GM12878 (cell line): ENCODE results near the gene PLXNC1.

Experiments
- CREB1 ChIP-seq: IDR thresholded peaks from 2 replicates; pipeline ENCODE4 v1.6.1; 2012; ENCODE audit warnings: low read depth, mild to moderate bottlenecking, inconsistent platforms
- CTCF ChIP-seq, 3 experiments: IDR thresholded peaks in 2 of 3; conservative IDR thresholded peaks in 1 of 3; 2 replicates each; pipeline ENCODE4 v1.5.1; 2011; ENCODE audit warnings: low read depth in 3 of 3, low read length in 3 of 3, mild to moderate bottlenecking in 3 of 3, control low read depth in 2 of 3, moderate library complexity in 2 of 3, inconsistent platforms in 1 of 3, mixed read lengths in 1 of 3; ENCODE audit not compliant: control insufficient read depth in 2 of 3, insufficient read depth in 1 of 3; ENCODE audit errors: extremely low read depth in 1 of 3
- EP300 ChIP-seq, 2 experiments: fragments of 150-350 bp in 1 of 2; IDR thresholded peaks; 2 replicates each; pipeline ENCODE4 v1.6.1; 2011 to 2012; ENCODE audit warnings: low read depth in 2 of 2, low read length in 2 of 2, borderline replicate concordance in 1 of 2, improper control_type of control experiment in 1 of 2, inconsistent platforms in 1 of 2; ENCODE audit not compliant: control insufficient read depth in 1 of 2
- EZH2 ChIP-seq: IDR thresholded peaks from 2 replicates; pipeline ENCODE4 v1.6.1; 2012; ENCODE audit warnings: low read depth, mild to moderate bottlenecking, control low read depth, inconsistent platforms, low read length, borderline replicate concordance; ENCODE audit not compliant: control insufficient read depth
- FOXK2 ChIP-seq: fragments of 450-650 bp; IDR thresholded peaks from 2 replicates; pipeline ENCODE4 v1.6.1; 2017; ENCODE audit warnings: mild to moderate bottlenecking, moderate library complexity
- KDM1A ChIP-seq: fragments of 200-600 bp; sonication (generic); IDR thresholded peaks from 2 replicates; pipeline ENCODE4 v1.6.1; 2016; ENCODE audit warnings: borderline replicate concordance
- NBN ChIP-seq: fragments of 450-650 bp; IDR thresholded peaks from 2 replicates; pipeline ENCODE4 v1.6.1; 2016
- POLR2A ChIP-seq: IDR thresholded peaks from 2 replicates; pipeline ENCODE4 v1.6.1; 2011; ENCODE audit warnings: low read depth, mild to moderate bottlenecking, low read length
- RBBP5 ChIP-seq: fragments of 200-600 bp; sonication (generic); conservative IDR thresholded peaks from 2 replicates; pipeline ENCODE4 v1.6.1; 2016
- SMC3 ChIP-seq: IDR thresholded peaks from 2 replicates; pipeline ENCODE4 v1.6.1; 2011; ENCODE audit warnings: low read length, improper control_type of control experiment, borderline replicate concordance
- TAF1 ChIP-seq: IDR thresholded peaks from 2 replicates; pipeline ENCODE4 v1.6.1; 2011; ENCODE audit warnings: mild to moderate bottlenecking, low read depth, low read length, borderline replicate concordance
- ZBTB33 ChIP-seq: fragments of 450-650 bp; IDR thresholded peaks from 2 replicates; pipeline ENCODE4 v1.6.1; 2017; ENCODE audit warnings: mild to moderate bottlenecking
- TF ChIP-seq, protein P1 (sequence below): IDR thresholded peaks from 2 replicates; pipeline ENCODE4 v1.6.1; 2012; ENCODE audit warnings: low read depth, low read length, improper control_type of control experiment

DNA sequence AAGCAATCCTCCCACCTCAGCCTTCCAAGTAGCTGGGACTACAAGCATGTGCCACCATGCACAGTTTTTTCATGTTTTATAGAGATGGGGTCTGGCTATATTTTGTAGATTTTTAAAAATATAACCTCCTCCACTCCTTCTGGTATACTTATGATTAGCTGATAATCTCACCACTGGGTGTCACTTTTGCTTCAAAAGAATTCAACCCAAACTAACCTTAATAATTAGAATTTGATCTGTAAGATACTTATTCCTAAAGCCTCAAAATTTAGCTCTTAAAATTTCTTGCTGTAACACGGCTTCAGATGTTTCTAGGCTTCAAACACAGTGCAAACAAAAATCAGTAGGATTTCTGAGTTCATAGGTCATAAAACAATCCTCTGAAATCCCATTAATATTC, 181.0 kb downstream of the PLXNC1 start:
- TF ChIP-seq ZBTB33 (no peak), CTCF (IDR thresholded peaks at IDR 0.05 in 2 of 3, conservative IDR thresholded peaks at IDR 0.05 in 1 of 3; ENCODE audit: control insufficient read depth in 2 of 3, extremely low read depth in 1 of 3, insufficient read depth in 1 of 3, low read depth in 3 of 3, low read length in 3 of 3) (peak in 1 of 3 experiments; percentile 25; a peak in 1 of 6 replicates), KDM1A (no peak), TAF1 (no peak), POLR2A (no peak), RBBP5 (no peak), EP300 (IDR thresholded peaks at IDR 0.05; ENCODE audit: borderline replicate concordance in 1 of 2, control insufficient read depth in 1 of 2, low read depth in 2 of 2, low read length in 2 of 2) (no peak), CREB1 (no peak), SMC3 (peak; percentile 13; the same call in 1 of the 2 replicates), NBN (no peak), EZH2 (no peak), FOXK2 (no peak)
- TF ChIP-seq, protein P1, sequence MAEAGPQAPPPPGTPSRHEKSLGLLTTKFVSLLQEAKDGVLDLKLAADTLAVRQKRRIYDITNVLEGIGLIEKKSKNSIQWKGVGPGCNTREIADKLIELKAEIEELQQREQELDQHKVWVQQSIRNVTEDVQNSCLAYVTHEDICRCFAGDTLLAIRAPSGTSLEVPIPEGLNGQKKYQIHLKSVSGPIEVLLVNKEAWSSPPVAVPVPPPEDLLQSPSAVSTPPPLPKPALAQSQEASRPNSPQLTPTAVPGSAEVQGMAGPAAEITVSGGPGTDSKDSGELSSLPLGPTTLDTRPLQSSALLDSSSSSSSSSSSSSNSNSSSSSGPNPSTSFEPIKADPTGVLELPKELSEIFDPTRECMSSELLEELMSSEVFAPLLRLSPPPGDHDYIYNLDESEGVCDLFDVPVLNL = no peak
